Fibroblast of peridontal ligament (primary cell): Measurements from ENCODE around the gene RTTN.
A peak's percentile ranks its signal among the peaks of the same experiment; 100 is the strongest.
"Not testable (repeated sequence)": the region's sequence is repeated elsewhere in the genome, so short reads cannot be mapped to it uniquely, and the experiment has no call there.

ENCODE experiments used
- DNase-seq: peaks from one replicate; pipeline ENCODE4 v3.0.0-alpha.2; 2010; ENCODE audit errors: extremely low read depth

RTTN gene

GRCh38 chr18:70154591-70155194 lies 50.8 kb downstream of the RTTN start:
- peak; percentile 90 for DNase-seq

- no peak for DNase-seq
These were observed 53.9 kb downstream of the RTTN start for GRCh38 chr18:70151614-70152013.

GRCh38 chr18:70149616-70150301 lies 55.7 kb downstream of the RTTN start:
- DNase-seq: no peak

GRCh38 chr18:70149156-70149555 lies 56.3 kb downstream of the RTTN start:
- no peak for DNase-seq

- DNase-seq: no peak
These were observed 57.2 kb downstream of the RTTN start for GRCh38 chr18:70148039-70148938.

- DNase-seq: no peak
These were observed 59.3 kb downstream of the RTTN start for GRCh38 chr18:70146174-70146573.

- DNase-seq: no peak
These were observed 63.5 kb downstream of the RTTN start for GRCh38 chr18:70142001-70142400.

GRCh38 chr18:70139138-70139537 lies 66.3 kb downstream of the RTTN start:
- DNase-seq: no peak

GRCh38 chr18:70135604-70136003 lies 69.9 kb downstream of the RTTN start:
- DNase-seq: peak; percentile 27

- DNase-seq: peak; percentile 96
These were observed 72.5 kb downstream of the RTTN start for GRCh38 chr18:70132999-70133398.

- no peak for DNase-seq
These were observed 77.2 kb downstream of the RTTN start for GRCh38 chr18:70128271-70128670.

- DNase-seq: no peak
These were observed 78.1 kb downstream of the RTTN start for GRCh38 chr18:70127359-70127758.

GRCh38 chr18:70126832-70127231 lies 78.7 kb downstream of the RTTN start:
- DNase-seq: no peak

GRCh38 chr18:70124139-70124538 lies 81.3 kb downstream of the RTTN start:
- no peak for DNase-seq

GRCh38 chr18:70121842-70122241 lies 83.6 kb downstream of the RTTN start:
- no peak for DNase-seq

- peak; percentile 23 for DNase-seq
These were observed 88.5 kb downstream of the RTTN start for GRCh38 chr18:70116949-70117348.

GRCh38 chr18:70113511-70113910 lies 92.0 kb downstream of the RTTN start:
- no peak for DNase-seq

- DNase-seq: no peak
These were observed 94.8 kb downstream of the RTTN start for GRCh38 chr18:70110678-70111077.

- DNase-seq: no peak
These were observed 98.4 kb downstream of the RTTN start for GRCh38 chr18:70107091-70107490.

- not testable (repeated sequence) for DNase-seq
These were observed 102.6 kb downstream of the RTTN start for GRCh38 chr18:70102854-70103253.

- no peak for DNase-seq
These were observed 115.6 kb downstream of the RTTN start for GRCh38 chr18:70089858-70090257.

- no peak for DNase-seq
These were observed 119.4 kb downstream of the RTTN start for GRCh38 chr18:70086085-70086484.

- DNase-seq: no peak
These were observed 119.8 kb downstream of the RTTN start for GRCh38 chr18:70085641-70086040.
